HG03460 (cell line): ENCODE results near the gene GPR17.

Experiments used
- ATAC-seq: cut with Tn5 transposase; IDR thresholded peaks from one replicate; pipeline ENCODE4 v1.9.1; 2021; ENCODE audit not compliant: unreplicated experiment

The GPR17 gene

DNA sequence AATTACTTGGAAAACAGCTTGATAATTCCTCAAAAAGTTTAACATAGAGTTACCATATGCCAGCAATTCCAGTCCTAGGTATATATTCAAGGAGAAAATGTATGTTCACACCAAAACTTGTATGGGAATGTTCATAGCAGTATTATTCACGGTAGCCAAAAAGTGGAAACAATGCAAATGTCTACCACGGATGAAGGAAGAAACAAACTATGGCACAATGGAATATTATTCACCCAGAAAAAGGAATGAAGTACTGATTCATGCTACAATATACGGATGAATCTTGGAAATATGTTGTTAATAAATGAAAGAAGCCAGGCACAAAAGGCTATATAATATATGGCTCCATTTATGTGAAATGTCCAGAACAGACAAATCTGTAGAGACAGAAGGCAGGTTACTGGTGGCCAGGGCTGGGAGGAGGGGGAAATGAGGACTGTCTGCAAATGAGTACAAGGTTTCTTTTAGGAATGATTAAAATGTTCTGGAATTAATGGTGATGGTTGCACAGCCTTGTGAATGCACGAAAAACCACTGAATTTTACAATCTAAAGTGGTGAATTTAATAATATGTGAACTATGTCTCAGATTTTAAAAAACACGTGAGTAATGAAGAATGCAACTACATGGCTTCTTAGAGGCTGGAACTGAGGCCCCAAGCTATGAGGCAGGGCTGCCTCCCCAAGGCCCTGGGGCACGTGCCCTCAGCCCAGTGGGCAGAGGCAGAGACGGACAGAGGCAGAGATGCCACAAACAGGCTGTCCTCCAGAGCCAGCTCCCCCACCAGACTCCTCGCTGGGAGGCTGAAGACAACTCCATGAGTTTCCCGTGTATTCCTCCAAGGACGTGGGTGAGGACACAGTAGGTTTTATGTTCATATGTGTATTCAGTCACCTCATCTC is 24.4 kb downstream of the GPR17 start:
- ATAC-seq: no peak

DNA sequence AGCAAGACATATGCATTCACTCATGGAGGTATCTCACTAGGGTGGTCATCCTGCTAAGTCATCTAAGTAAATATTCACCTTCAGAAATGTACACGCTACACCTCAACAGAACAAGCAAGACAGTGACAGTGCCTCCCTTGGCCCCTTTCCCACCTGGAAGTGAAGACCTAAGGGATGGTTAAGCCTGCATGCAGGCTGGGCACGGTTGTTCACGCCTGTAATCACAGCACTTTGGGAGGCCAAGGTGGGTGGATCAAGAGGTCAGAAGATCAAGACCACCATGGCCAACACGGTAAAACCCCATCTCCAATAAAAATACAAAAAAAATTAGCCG is 25.0 kb downstream of the GPR17 start:
- ATAC-seq: no peak

DNA sequence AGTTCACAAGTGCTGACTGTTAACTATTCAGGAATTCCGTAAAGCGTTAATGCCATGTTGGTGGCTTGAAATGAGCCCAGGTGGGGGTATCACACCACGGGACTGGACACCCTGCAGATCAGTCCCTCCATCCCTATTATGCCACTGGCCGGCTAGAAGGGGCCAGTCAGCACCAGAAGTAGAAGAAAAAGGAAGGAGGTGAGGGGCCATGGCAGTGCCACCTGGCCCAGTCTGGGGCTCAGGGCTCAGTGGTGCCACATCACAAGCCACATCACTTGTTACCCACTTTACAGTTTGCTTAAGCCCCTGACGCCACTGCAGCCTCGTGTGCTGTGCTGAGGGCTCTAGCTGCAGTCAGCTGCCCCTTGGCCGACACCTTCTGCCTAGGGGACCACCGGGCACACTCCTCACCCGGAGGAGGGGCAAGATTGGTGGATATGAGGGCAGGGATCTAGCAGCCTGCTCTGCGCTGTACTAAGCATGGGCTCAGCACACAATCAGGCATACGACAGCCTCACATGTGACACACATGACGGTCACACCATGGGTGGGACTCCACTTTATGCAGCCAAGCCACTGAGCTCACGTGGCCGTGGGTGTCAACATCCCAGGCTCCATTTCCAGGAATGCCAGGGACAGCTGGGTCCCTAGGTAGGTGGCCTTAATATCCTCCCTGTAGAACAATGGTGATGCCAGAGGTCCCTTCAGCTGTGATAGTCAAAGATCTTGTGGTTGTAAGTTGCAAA is 25.8 kb downstream of the GPR17 start:
- no peak for ATAC-seq

DNA sequence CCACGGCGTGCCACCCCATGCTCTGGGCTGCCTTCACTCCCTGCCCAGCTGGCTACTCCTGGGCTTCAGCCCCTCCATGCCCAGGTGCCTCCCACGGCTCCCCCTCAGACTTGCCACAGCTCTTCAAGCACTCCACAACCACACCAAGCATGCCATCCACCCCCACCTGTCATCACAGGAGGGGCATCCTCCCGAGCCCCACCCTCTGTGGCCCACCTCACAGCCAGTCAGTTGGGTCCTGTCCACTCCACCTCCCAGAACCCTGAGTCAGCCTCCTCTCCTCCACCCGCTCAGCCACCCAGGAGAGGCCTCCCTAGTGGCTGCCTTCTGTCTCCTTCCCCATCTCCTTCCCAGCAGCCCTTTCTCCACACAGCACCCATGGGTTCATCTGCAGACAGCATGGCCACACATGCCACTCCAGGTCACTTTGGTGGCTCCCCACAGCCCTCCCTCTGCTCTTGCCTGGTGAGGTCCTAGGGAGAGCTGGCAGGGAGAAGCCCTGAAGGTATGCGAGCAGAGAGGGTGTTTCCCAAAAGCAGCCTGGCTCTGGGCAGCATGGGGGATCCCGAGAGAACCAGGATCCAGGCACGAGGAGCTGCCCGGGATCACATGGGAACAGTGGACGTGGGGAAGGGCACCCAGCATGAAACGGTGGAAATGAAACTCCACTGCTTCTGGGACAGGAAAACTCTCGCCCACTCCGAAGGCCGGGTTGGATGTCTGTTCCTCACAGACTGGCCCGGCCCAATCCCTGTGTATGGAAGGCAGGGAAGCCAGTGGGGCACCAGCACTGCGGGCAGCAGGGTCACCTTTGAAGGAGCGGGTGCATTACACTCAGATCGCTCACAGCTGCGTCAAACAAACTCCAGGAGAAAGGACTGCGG is 26.6 kb downstream of the GPR17 start:
- no peak for ATAC-seq

DNA sequence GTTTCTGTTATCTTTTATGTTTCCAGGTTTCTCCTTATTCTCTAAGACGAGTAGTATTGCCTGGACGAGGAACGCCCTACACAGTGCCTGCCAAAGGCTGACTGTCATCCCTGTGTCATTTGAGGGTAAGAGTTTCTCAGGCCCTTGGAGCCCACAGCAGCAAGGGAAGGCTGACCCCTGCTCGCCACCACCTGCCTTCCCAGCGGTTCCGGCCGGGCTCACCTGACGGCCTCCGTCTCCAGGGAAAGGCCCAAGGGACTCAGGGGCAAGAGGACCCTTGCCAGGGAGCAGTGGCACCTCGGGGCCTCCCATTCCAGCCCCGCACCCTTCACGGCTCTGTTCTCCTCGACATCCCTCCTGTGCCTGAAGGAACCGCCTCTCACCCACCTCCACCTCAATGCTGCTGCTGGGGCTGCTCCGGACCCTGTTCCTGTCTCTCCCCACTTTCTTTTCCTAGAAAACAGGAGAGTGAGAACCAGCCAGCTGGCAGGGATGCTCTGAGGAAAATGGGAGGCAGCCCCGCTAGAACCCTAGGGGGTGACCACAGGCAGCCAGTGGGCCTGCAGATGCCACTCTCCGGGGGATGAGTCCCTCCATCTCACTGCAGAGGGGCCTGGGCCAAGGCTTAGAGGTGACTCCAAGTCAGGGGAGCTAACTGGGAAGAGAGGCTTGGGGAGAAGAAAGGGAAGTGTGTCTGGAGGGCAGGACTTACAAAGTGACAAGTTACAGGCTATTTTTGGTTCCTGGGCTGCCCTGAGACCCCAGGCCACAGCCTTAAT is 27.5 kb downstream of the GPR17 start:
- ATAC-seq: no peak

DNA sequence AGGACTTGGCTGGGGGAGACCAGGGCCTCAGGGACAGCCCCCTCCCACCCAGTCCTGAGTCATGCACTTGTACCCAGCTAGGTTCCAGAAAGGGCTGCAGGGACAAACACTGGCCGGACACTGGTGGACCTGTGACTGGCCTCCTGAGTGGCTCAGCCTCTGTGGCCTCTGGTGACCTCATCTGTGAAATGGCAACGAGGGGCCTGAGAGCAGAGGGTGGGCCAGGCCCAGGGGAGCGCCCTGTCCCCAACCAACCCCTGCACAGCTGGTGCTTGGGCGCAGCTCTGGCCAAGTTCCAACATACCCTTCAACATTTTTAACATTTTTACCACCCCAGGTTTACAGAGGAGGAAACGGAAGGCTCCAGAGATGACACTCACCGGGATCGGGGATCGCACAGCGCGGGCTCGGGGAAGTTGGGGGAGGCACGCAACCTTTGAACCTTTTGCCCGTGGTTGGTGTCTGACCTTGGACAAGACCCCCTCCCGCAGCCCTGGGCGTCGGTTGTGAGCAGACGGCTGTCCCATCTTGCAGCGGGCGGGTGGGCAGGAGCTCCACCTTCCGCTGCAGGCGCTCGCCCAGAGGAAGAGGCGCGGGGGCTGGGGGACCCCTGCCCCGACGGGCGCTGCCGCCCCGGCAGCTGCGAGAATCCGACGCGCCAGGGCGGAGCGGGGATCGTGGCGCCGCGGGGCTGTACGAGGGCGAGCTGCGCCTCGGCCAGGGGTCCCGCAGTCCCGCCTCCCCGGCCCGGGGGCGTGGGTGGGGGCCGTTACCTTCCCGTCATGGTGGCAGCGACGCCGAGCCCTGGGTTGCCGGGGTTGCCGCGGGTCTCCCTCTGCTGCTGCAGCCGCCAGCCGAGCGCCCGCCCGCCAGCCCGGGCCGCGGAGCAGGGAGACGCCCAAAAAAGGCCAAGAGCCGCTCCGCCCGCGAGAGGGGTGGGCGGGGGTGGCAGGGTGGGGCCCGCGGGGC is 28.6 kb downstream of the GPR17 start:
- no peak for ATAC-seq

DNA sequence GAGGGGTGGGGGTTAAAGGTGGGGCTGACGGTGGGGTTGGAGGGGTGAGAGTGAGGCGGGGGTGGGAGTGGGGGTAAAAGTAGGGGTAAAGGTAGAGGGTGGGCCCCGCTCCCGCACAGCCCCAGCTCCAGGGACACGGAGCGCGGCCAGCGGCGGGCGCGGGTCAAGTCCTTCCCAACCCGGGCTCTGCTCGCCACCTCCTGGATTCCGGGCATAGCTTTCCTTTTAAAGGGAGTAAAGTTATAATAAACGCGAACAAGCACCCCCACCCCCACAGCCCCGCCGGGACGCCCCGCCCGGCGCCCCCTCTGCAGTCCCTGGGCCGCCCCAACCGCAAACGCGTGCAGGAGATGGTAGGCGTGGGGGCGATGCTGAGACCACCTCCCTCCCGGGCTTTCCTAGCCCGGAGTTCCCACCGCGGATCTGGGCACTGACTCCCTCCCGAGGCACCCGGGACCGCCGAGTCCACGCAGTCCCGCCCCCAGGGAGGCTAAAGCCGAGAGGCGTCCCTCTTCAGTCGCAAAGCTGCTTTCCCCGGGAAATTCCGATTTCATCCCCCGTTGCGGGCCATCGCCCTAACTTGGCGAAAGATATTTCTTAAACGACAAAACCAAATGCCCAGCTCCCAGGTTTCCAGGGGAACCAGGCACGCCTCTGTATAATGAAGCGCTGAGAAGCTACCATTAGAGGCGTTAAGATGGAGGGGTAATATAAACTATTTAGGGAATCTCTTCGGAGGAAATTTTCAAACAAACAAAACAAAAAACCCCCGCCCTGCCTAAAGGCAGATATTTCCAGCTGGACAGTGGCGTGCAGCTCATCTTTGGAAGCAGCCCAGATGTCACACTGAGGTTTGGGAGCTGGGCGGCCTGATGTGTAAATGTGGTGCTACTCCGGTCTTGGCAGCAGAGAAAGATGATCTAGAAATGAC is 29.6 kb downstream of the GPR17 start, which contains the start of gene LIMS2:
LIMS2 (minus strand) TSS at position 200 of the 931 bp plus-strand sequence. CDS start 506 bp downstream, outside the sequence.
- no peak for ATAC-seq

DNA sequence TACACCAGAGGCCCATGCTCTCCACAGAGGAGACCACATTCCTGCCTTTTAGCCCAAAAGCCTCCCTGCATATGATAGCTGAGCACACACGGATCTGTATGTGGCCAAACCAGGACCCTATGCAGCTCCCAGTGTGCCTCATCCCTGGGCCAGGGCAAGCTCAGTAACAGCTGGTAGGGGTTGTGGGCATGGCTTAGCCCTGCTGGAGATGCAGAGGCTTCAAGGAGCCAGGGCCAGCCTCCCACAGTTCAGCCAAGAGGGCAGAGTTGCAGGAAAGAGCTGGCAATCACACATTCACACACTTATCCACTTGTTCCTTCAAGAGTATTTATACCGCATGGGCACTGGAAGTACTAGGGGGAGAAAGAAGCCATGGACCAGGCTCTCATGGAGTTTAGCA is 31.0 kb downstream of the GPR17 start:
- ATAC-seq: no peak

DNA sequence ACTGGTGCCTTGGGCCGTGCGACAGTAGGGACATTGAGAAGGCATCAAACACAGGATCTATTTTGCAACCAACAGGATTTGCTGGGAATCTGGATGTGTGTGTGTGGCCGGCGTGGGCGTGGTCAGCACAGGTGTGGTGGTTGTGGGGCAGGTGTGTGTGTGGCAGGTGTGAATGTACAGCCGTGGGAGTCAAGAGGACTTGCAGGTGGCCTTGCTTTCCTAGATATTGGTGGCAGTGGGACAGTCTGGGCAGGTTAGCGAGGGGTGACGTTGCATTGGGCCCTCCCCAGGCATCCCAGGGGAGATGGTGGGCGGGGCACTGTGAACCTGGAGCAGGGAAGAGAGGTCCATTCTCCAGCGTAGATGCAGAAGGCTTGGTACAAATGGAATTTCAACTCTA is 32.6 kb downstream of the GPR17 start:
- no peak for ATAC-seq

DNA sequence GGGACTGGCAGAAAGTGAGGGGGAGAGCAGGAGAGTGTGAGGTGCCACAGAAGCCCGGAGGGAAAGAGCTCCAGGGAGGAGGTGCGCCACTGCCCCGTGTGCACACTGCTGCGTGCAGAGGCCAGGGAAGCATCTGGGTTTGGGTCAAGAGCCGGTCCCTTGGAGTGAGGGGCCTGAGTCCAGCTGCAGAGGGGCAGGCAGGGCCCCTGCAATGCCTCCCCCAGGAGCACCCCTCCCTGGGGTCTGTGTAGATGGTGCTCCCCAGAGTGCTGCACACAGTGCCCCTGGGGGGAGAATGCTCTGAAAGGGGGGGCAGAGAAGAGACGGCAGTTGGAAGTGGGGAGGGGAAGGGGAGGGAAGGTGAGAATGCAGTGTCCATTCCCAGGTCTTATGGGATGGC is 33.0 kb downstream of the GPR17 start:
- ATAC-seq: no peak

DNA sequence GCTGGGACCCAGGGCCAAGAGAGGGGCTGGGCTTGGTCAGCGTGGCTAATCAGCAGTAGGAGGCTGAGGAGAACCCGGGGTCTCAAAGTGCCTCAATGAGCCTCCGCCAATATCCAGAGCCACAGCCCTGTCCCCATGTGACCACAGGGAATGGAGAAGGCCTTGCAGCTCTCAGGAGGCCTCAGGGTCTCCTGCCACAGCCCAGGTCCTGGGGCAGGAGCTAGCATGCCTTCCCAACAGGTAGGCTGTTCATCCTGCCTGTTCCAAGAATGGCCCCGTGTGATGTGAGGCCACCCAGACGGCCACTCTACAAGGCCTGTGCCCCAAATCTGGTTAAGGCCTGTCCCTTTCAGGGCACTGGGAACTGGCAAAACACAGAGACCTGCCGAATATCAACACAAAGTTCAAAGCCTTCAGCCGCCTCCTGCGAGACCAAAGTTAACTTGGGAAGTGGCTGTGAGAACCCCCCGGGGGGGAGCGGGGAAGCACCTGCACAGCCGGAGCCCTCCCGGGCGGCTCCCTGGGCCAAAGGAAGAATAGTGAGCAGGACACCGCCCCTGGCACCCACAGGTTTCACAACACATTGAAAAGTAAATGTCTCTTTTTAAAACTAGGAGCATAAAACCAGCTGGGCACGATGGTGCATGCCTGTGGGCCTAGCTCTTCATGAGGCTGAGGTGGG is 33.9 kb downstream of the GPR17 start:
- ATAC-seq: no peak

DNA sequence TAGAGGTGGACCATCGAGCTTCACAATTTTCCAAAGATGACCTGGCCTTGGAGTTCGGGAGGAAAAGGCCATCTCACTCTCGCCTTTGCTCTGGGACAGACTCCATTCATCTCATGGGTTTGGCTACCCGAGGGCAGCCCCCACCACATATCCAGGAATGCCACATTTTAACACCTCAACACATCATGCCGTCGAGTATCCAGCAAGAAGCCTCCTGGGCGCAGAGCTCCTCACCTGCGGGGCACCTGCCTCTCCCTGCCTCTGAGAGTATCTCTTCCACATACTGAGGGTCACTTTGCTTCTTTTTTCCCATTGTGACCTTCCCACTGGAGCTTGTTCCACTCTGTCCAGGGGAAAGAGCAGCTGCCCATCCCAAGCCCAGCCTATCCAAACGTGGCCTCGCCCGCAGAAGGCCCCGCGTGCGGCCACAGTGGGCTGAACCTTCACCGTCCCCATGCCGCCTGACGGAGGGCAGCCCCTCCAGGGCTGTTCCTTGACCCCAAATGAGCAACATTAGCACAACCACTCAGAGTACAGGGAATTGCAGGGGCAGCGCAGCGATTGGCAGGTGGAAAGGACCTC is 34.8 kb downstream of the GPR17 start:
- ATAC-seq: no peak

DNA sequence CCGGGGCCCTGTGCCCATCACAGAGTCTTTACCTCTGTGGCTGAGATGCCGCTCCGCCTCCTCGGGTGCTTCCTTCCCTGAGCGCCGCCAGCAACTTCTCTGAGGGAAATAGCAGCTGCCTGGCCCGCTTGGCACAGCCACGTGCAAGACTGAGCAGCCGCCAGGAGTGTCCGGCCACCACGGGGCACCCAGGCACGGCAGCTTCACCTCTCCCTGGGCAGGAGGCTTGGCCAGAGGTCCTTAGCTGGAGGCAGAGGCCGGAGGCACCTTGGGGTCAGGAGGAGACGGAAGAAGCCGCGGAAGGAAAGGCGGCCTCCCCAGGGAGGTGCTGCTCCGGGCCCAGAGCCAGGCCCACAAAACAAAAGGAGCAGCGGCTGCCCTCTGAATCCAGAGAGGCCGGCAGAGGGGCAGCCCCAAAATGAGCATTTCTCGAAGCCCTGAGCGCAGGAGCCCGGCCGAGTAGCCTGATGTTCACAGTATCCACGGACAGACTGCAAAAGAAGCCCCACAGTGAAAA is 35.4 kb downstream of the GPR17 start:
- ATAC-seq: no peak

DNA sequence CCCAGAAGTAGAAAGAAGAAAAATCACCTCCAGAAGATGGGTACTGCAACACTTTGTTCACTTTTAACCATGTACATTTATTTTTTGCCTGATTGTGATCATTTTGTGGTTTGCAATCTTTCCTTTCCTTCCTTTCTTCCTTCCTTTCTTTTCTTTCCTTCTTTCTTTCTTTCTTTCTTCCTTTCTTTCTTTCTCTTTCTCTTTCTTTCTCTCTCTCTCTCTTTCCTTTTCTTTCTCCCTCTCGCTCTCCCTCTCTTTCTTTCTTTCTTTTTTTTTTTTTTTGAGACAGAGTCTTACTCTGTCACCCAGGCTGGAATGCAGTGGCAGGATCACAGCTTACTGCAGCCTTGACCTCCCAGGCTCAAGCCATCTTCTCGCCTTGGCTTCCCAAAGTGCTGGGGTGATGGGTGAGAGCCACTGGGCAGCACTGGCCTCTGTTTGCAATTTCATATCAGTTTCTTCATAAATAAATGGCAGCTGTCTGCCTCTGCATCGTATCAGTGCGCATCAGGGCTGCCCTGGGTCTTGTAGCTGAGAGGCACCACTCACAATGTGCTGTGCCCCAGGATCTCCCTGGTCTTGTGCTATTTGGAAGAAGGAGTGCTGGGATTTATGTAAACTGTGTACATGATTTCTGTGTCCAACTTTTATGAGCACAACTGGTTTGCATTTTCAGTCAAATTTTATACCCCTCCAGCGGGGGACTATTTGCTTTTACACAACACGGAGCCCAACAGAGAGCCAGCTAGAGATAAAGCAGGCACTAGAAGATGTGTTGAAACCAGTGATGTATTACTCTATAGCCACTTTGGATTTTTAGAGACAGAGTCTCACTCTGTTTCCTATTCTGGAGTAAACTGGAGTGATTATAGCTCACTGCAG is 36.3 kb downstream of the GPR17 start:
- ATAC-seq: no peak

DNA sequence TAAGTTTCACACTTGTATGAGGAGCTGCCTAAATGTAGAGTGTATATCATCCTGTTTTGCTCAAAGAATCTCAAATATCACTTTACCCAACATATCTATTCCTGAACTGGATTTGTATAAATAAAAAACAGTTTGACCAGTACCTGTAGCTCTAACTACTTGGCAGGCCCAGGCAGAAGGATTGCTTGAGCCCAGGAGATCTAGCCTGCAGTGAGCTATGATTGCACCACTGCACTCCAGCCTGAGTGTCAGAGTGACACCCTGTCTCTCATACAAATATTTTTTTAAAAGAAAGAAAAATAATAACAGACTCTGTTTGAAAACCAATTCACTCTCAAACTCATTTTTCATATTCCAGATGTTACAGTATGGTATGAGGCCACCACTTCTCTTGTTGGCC is 37.1 kb downstream of the GPR17 start:
- ATAC-seq: no peak

DNA sequence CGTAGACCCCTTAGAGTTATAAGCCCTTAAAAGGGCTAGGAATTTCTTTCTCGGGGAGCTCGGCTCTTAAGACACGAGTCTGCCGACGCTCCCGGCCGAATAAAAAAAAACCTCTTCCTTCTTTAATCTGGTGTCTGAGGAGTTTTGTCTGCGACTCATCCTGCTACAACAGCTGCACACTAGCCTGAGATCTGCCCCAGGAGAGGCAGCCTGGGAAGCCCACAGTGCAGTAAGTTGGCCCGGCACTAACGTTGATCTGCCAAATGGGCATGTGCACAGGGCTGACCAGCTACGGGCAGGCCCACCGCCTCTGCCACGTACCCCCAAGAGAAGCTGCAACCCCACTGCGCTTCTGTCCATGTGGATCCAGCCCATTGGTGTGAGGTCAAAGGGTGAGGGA is 37.8 kb downstream of the GPR17 start:
- no peak for ATAC-seq
